DND-41 (cell line): ENCODE results near the gene PPP3CA.

Source experiments
- EZH2 ChIP-seq: IDR thresholded peaks from 3 replicates; pipeline ENCODE4 v1.6.1; 2012; ENCODE audit warnings: borderline replicate concordance, low read depth, mild to moderate bottlenecking, moderate library complexity, low read length, inconsistent platforms; ENCODE audit not compliant: severe bottlenecking
- TF ChIP-seq, protein P1 (sequence below): IDR thresholded peaks from 2 replicates; pipeline ENCODE4 v1.5.1; 2012; ENCODE audit warnings: borderline replicate concordance, low read length, moderate library complexity, mild to moderate bottlenecking; ENCODE audit not compliant: poor library complexity, severe bottlenecking; ENCODE audit errors: extremely low read depth

GRCh38 chr4:101232074-101232776, 115.1 kb downstream of the PPP3CA start:
- TF ChIP-seq, protein P1, sequence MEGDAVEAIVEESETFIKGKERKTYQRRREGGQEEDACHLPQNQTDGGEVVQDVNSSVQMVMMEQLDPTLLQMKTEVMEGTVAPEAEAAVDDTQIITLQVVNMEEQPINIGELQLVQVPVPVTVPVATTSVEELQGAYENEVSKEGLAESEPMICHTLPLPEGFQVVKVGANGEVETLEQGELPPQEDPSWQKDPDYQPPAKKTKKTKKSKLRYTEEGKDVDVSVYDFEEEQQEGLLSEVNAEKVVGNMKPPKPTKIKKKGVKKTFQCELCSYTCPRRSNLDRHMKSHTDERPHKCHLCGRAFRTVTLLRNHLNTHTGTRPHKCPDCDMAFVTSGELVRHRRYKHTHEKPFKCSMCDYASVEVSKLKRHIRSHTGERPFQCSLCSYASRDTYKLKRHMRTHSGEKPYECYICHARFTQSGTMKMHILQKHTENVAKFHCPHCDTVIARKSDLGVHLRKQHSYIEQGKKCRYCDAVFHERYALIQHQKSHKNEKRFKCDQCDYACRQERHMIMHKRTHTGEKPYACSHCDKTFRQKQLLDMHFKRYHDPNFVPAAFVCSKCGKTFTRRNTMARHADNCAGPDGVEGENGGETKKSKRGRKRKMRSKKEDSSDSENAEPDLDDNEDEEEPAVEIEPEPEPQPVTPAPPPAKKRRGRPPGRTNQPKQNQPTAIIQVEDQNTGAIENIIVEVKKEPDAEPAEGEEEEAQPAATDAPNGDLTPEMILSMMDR, result no peak
- TF ChIP-seq EZH2, result no peak
